ENCODE results near the gene HECTD1. TPM values are rescaled to one million over a fixed set of nuclear protein-coding genes. Genes with fewer than 3 reads are reported as not detected.

HECTD1 gene
- total and polyA plus RNA-seq, 12 donors = 49.5 to 189 (median 151) TPM

GRCh38 chr14:31084385-31084784, 123.2 kb downstream of the HECTD1 start:
- WGBS, 2 donors = 82 to 85% methylated on average over 5 of the region's 5 CpGs
- ATAC-seq = no peak

DNA sequence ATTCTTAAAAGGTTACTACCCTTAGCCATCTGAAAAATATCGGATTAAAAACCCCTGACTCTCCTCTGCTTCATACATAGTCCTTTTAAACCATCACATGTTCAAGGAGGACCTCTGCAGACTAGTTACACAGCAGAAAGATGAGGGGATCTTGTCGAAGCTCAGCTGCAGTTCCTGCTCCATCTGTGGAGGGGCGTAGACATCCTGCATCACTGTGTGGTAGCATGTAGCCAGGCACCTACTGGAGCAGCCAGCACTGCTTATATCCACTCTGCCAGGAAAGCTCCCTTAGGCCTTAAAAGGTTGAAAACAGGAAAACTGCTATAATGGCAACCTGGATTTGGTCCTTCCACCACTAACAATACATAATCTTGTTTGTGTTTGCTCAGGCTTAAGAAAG, 123.8 kb downstream of the HECTD1 start:
- WGBS, 2 donors = 90 to 91% methylated on average over 3 of the region's 3 CpGs
- H3K4me1 ChIP-seq = peaks cover 0 to 9% (median 6%) of the 10 kb centered on the region in 9 donors
- intact Hi-C loops (cut with DNase I) = loop anchor here in 9 of 10 donors (2.0 to 10.0 kb wide), 4 partner anchors 59 to 106 kb away; partner anchors contain the start of genes AP4S1 (in 1 of the 9) and STRN3 (in 1 of the 9)
- no peak overlapping the region for H3K4me3 ChIP-seq
- no peak for TF ChIP-seq CTCF (IDR thresholded peaks at IDR 0.05)
- H3K27me3 ChIP-seq = no peaks in the 10 kb centered on the region
- no peak for DNase-seq
- H3K9me3 ChIP-seq = no peaks in the 10 kb centered on the region
- peaks cover 0 to 26% (median 0%) of the 10 kb centered on the region in 9 donors for H3K36me3 ChIP-seq
- ATAC-seq = no peak
- H3K27ac ChIP-seq = no peak overlapping the region

More at GRCh38 chr14:31084385-31084784, 123.2 kb downstream of the HECTD1 start:
- intact Hi-C loops (cut with DNase I) = loop anchor here in 6 of 10 donors (5.0 to 10.0 kb wide), 3 partner anchors 60 to 107 kb away; partner anchors contain the start of genes AP4S1 (in 1 of the 6) and STRN3 (in 1 of the 6)
- H3K9me3 ChIP-seq = no peaks in the 10 kb centered on the region
- no peak for TF ChIP-seq CTCF (IDR thresholded peaks at IDR 0.05)
- H3K27me3 ChIP-seq = no peaks in the 10 kb centered on the region
- H3K27ac ChIP-seq = no peak overlapping the region
- H3K36me3 ChIP-seq = peaks cover 0 to 26% (median 0%) of the 10 kb centered on the region in 9 donors
- no peak for DNase-seq
- peaks cover 0 to 7% (median under 1%) of the 10 kb centered on the region in 9 donors for H3K4me1 ChIP-seq
- H3K4me3 ChIP-seq = no peak overlapping the region

DNA sequence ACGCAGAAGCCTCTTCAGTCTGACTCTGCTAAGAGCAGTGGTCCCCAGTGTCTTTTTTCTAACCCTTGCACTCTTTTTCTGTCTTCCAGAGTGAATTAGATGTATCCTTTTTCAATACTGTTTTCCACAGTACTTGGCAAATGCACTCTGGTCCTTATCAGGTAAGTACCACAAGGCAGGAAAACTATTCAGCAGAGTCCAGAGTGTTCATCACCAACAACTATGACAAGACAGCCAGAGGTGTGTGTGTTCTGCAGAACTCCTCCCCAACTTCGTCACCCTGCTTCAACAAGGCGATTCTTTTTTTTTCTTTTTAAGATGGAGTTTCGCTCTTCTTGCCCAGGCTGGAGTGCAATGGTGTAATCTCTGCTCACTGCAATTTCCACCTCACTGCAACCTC, 127.1 kb downstream of the HECTD1 start:
- no peaks in the 10 kb centered on the region for H3K9me3 ChIP-seq
- intact Hi-C loops (cut with DNase I) = loop anchor here in 6 of 10 donors (5.0 to 10.0 kb wide), 3 partner anchors 56 to 103 kb away; partner anchors contain the start of genes AP4S1 (in 1 of the 6) and STRN3 (in 1 of the 6)
- DNase-seq = no peak
- H3K27me3 ChIP-seq = no peaks in the 10 kb centered on the region
- ATAC-seq = no peak
- peaks cover 0 to 27% (median 0%) of the 10 kb centered on the region in 9 donors for H3K36me3 ChIP-seq
- H3K4me1 ChIP-seq = peaks cover 0 to 19% (median 9%) of the 10 kb centered on the region in 9 donors
- no peak overlapping the region for H3K4me3 ChIP-seq
- no peak for TF ChIP-seq CTCF (IDR thresholded peaks at IDR 0.05)
- WGBS, 2 donors = 88 to 89% methylated on average over 4 of the region's 4 CpGs
- H3K27ac ChIP-seq = no peak overlapping the region

GRCh38 chr14:31080056-31080455, 127.5 kb downstream of the HECTD1 start:
- intact Hi-C loops (cut with DNase I) = loop anchor here in 6 of 10 donors (5.0 to 10.0 kb wide), 3 partner anchors 55 to 103 kb away; partner anchors contain the start of genes AP4S1 (in 1 of the 6) and STRN3 (in 1 of the 6)
- Histone ChIP-seq H3K4me3 (no peak overlapping the region), H3K9me3 (peaks cover 0 to 3% (median 0%) of the 10 kb centered on the region in 11 donors), H3K4me1 (peaks cover 0 to 19% (median 9%) of the 10 kb centered on the region in 9 donors), H3K27me3 (no peaks in the 10 kb centered on the region), H3K36me3 (peaks cover 0 to 30% (median 0%) of the 10 kb centered on the region in 9 donors), H3K27ac (no peak overlapping the region)
- ATAC-seq (no peak), DNase-seq (no peak)
- 67 to 70% methylated on average over 3 of the region's 3 CpGs for WGBS, 2 donors
- no peak for TF ChIP-seq CTCF (IDR thresholded peaks at IDR 0.05)

All from heart right ventricle (tissue), 16 donors.